MM.1S (cell line): ENCODE measurements around the gene ZNF462.

Experiments used
- DNase-seq: peaks from one replicate; pipeline ENCODE4 v3.0.0-alpha.2; 2015
- H2AFZ ChIP-seq: fragments of 300-600 bp; sonication (generic); 2 replicates; pipeline ENCODE4 v1.6.0; 2016; ENCODE audit warnings: antibody characterized with exemption, low read length
- H3F3A ChIP-seq: fragments of 300-600 bp; sonication (generic); 2 replicates; pipeline ENCODE4 v1.6.1; 2016; ENCODE audit warnings: mild to moderate bottlenecking, antibody characterized with exemption, low read length, moderate library complexity, mixed read lengths; ENCODE audit not compliant: insufficient read depth
- H3K27ac ChIP-seq: fragments of 300-600 bp; sonication (generic); 2 replicates; pipeline ENCODE4 v1.5.1; 2016; ENCODE audit warnings: mild to moderate bottlenecking, low read length
- H3K27me3 ChIP-seq: fragments of 300-600 bp; sonication (generic); replicated peaks from 2 replicates; pipeline ENCODE4 v1.6.0; 2016; ENCODE audit warnings: low read length; ENCODE audit not compliant: insufficient read depth
- H3K36me3 ChIP-seq: fragments of 300-600 bp; sonication (generic); replicated peaks from 2 replicates; pipeline ENCODE4 v1.6.1; 2016; ENCODE audit warnings: mild to moderate bottlenecking, low read length, mixed read lengths; ENCODE audit not compliant: insufficient read depth
- H3K4me1 ChIP-seq: fragments of 300-600 bp; sonication (generic); 2 replicates; pipeline ENCODE4 v1.6.1; 2016; ENCODE audit warnings: low read length, mixed read lengths
- H3K4me2 ChIP-seq: fragments of 300-600 bp; sonication (generic); 2 replicates; pipeline ENCODE4 v1.6.0; 2016; ENCODE audit warnings: low read depth, low read length
- H3K4me3 ChIP-seq: fragments of 300-600 bp; sonication (generic); 2 replicates; pipeline ENCODE4 v1.5.1; 2016; ENCODE audit warnings: low read length, mixed read lengths
- H3K79me2 ChIP-seq: fragments of 300-600 bp; sonication (generic); 2 replicates; pipeline ENCODE4 v1.6.1; 2016; ENCODE audit warnings: mixed run types, low read length, mixed read lengths
- H3K9ac ChIP-seq: fragments of 300-600 bp; sonication (generic); 2 replicates; pipeline ENCODE4 v1.6.1; 2016; ENCODE audit warnings: low read length, mixed read lengths
- H3K9me2 ChIP-seq: fragments of 300-600 bp; sonication (generic); replicated peaks from 2 replicates; pipeline ENCODE4 v1.6.1; 2016; ENCODE audit warnings: mild to moderate bottlenecking, low read length, mixed read lengths; ENCODE audit not compliant: insufficient read depth
- H3K9me3 ChIP-seq: fragments of 300-600 bp; sonication (generic); replicated peaks from 2 replicates; pipeline ENCODE4 v1.6.1; 2016; ENCODE audit warnings: mild to moderate bottlenecking, low read length, mixed read lengths; ENCODE audit not compliant: insufficient read depth
- H4K20me1 ChIP-seq: fragments of 300-600 bp; sonication (generic); 2 replicates; pipeline ENCODE4 v1.6.1; 2016; ENCODE audit warnings: mild to moderate bottlenecking, low read length, moderate library complexity, mixed read lengths; ENCODE audit not compliant: insufficient read depth
- EZH2 ChIP-seq: fragments of 300-600 bp; sonication (generic); optimal IDR thresholded peaks from 2 replicates; pipeline ENCODE3; 2017; ENCODE audit warnings: low read depth, mild to moderate bottlenecking, antibody characterized with exemption, low read length, mixed read lengths
- EZH2phosphoT487 ChIP-seq: fragments of 300-600 bp; sonication (generic); IDR thresholded peaks from 2 replicates; pipeline ENCODE4 v1.6.1; 2018; ENCODE audit warnings: antibody characterized with exemption, low read length
- TF ChIP-seq, protein P1 (sequence below): fragments of 300-600 bp; sonication (generic); IDR thresholded peaks from 2 replicates; pipeline ENCODE4 v1.5.1; 2016; ENCODE audit warnings: antibody characterized with exemption, low read length, mixed read lengths

The ZNF462 gene

DNA sequence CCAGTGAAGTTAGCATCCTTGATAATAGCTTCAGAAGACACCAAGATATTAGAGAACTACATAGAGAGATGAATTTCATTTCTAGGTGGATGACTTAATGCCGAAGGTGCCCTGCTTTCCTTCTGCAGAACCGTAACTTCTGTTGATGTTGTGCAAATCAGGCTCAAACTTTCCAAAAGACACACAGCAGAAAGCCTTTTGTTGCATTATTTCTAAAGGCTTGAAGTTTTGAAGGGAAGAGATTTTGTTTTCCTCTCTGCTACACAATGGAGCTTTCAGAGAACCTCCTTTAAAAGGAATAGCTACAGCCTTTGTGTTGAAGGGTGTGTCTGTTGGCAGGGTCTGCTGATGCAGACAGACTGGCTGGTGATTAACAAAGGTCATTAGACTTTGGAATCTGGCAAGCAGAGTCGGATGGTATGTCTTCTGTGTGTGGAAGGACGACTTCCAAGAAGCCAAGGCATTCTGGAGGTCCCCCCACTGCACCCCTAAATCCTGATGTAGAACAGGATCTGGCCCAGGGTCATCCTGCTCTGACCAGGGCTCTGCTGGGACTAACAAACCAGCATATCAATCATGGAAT lies 57.8 kb downstream of the ZNF462 start:
- H3K9ac ChIP-seq = peak overlapping the region; percentile 42; the same call in 1 of the 2 replicates
- H4K20me1 ChIP-seq = no peaks in the 10 kb centered on the region
- H3K4me1 ChIP-seq = peaks cover 45% of the 10 kb centered on the region
- peak overlapping the region; percentile 53; the same call in 1 of the 2 replicates for H3K4me2 ChIP-seq
- TF ChIP-seq, protein P1, sequence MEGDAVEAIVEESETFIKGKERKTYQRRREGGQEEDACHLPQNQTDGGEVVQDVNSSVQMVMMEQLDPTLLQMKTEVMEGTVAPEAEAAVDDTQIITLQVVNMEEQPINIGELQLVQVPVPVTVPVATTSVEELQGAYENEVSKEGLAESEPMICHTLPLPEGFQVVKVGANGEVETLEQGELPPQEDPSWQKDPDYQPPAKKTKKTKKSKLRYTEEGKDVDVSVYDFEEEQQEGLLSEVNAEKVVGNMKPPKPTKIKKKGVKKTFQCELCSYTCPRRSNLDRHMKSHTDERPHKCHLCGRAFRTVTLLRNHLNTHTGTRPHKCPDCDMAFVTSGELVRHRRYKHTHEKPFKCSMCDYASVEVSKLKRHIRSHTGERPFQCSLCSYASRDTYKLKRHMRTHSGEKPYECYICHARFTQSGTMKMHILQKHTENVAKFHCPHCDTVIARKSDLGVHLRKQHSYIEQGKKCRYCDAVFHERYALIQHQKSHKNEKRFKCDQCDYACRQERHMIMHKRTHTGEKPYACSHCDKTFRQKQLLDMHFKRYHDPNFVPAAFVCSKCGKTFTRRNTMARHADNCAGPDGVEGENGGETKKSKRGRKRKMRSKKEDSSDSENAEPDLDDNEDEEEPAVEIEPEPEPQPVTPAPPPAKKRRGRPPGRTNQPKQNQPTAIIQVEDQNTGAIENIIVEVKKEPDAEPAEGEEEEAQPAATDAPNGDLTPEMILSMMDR = no peak
- TF ChIP-seq EZH2phosphoT487 = no peak
- no peak for TF ChIP-seq EZH2
- H3F3A ChIP-seq = peaks cover 18% of the 10 kb centered on the region; the same call in 1 of the 2 replicates
- H3K27me3 ChIP-seq = no peaks in the 10 kb centered on the region
- H3K9me3 ChIP-seq = no peaks in the 10 kb centered on the region
- H3K9me2 ChIP-seq = no peaks in the 10 kb centered on the region
- peak overlapping the region; percentile 61 for H2AFZ ChIP-seq
- no peak for DNase-seq
- H3K79me2 ChIP-seq = no peaks in the 10 kb centered on the region
- H3K4me3 ChIP-seq = no peak overlapping the region
- H3K36me3 ChIP-seq = no peaks in the 10 kb centered on the region
- H3K27ac ChIP-seq = peak overlapping the region; percentile 86

DNA sequence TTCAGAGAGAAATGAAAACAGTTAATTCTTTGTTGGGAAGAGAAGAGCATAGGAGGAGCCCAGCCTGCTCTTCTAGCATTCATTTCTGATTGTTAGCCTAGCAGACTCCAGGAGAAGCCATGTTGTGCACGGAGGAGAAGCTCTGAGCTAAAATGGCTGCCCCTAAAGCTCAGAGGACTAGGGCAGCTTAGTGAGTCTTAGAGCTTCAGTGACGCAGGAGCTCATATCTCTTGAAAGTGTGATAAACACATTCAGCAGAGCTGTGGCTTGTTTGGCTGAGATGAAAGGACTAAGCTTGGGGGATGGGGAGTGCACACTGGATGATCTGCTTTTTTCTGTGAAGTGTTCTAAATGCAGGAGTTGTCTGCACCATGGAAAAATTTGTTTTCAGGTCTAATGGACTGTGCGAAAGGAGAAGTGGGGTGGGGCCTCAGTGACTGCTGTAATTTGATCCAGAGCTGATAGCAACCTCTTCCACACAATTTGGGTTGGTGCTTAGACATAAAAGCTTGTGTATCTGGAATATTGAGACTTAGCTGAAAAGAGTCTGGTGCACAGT lies 58.5 kb downstream of the ZNF462 start:
- no peaks in the 10 kb centered on the region for H3K9me3 ChIP-seq
- H3K4me3 ChIP-seq = no peak overlapping the region
- H2AFZ ChIP-seq = peak overlapping the region; percentile 61
- peak; percentile 90 for DNase-seq
- no peaks in the 10 kb centered on the region for H4K20me1 ChIP-seq
- H3K9me2 ChIP-seq = no peaks in the 10 kb centered on the region
- peaks cover 18% of the 10 kb centered on the region; the same call in 1 of the 2 replicates for H3F3A ChIP-seq
- peak overlapping the region; percentile 42; the same call in 1 of the 2 replicates for H3K9ac ChIP-seq
- no peaks in the 10 kb centered on the region for H3K27me3 ChIP-seq
- no peaks in the 10 kb centered on the region for H3K36me3 ChIP-seq
- peak overlapping the region; percentile 86 for H3K27ac ChIP-seq
- H3K79me2 ChIP-seq = no peaks in the 10 kb centered on the region
- peak overlapping the region; percentile 53; the same call in 1 of the 2 replicates for H3K4me2 ChIP-seq
- TF ChIP-seq, protein P1 = no peak
- TF ChIP-seq EZH2 (no peak), EZH2phosphoT487 (no peak)
- peaks cover 45% of the 10 kb centered on the region for H3K4me1 ChIP-seq

DNA sequence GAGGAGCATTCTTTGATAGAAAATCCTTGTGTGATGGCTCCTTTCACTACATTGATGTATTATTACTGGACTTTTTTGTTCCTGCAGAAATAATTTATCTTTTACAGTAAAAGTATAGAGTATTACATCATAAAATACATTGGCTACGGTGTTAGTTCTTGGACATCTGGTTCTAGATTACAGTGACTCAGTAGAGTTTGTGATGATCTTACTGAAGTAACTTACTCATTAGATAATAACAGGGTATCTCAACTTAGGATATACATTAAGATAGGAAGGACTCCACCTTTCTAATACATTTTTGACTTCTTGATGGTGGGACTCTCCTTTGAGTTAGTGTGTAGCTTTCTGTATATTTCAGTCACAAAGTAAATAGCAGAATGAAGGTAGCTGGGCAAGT lies 59.1 kb downstream of the ZNF462 start:
- no peaks in the 10 kb centered on the region for H3K79me2 ChIP-seq
- no peak for DNase-seq
- peaks cover 45% of the 10 kb centered on the region for H3K4me1 ChIP-seq

More for the DNA sequence above, 59.1 kb downstream of the ZNF462 start:
- H3K27ac ChIP-seq = peak overlapping the region; percentile 86; the same call in 1 of the 2 replicates
- no peak overlapping the region for H3K4me3 ChIP-seq
- H3K9ac ChIP-seq = 0 out of 2 replicates have a peak overlapping the region, but pooled peaks have one; percentile 42
- 0 out of 2 replicates have a peak overlapping the region, but pooled peaks have one; percentile 14 for H2AFZ ChIP-seq
- no peaks in the 10 kb centered on the region for H3K27me3 ChIP-seq
- TF ChIP-seq EZH2 = no peak
- TF ChIP-seq, protein P1 = no peak
- TF ChIP-seq EZH2phosphoT487 = no peak
- no peaks in the 10 kb centered on the region for H3K36me3 ChIP-seq
- H3K9me3 ChIP-seq = no peaks in the 10 kb centered on the region
- H3K9me2 ChIP-seq = no peaks in the 10 kb centered on the region
- H4K20me1 ChIP-seq = no peaks in the 10 kb centered on the region
- peak overlapping the region; percentile 53; the same call in 1 of the 2 replicates for H3K4me2 ChIP-seq
- H3F3A ChIP-seq = peaks cover 18% of the 10 kb centered on the region; the same call in 1 of the 2 replicates
